Chondrocyte (in vitro differentiated cells): Measurements from ENCODE around the gene ALDH7A1. TPM values are rescaled to one million over a fixed set of nuclear protein-coding genes. Genes with fewer than 3 reads are reported as not detected.

Experiments used
- DNase-seq: peaks from one replicate; pipeline ENCODE4 v3.0.0; 2021; ENCODE audit warnings: mixed read lengths, low spot score
- H3K27ac Mint-ChIP-seq: one replicate; pipeline ENCODE4 v1.8.0; 2021; ENCODE audit warnings: mild to moderate bottlenecking, moderate library complexity, mixed read lengths; ENCODE audit not compliant: unreplicated experiment
- H3K27me3 Mint-ChIP-seq: 2 replicates; pipeline ENCODE4 v1.8.0; 2021; ENCODE audit warnings: low read depth, mixed read lengths
- H3K36me3 Mint-ChIP-seq: 2 replicates; pipeline ENCODE4 v1.8.0; 2021; ENCODE audit warnings: low read depth, mixed read lengths
- H3K4me1 Mint-ChIP-seq: 2 replicates; pipeline ENCODE4 v1.8.0; 2021; ENCODE audit warnings: low read depth, mild to moderate bottlenecking, mixed read lengths
- H3K4me3 Mint-ChIP-seq: one replicate; pipeline ENCODE4 v1.8.0; 2021; ENCODE audit warnings: mild to moderate bottlenecking, moderate library complexity, mixed read lengths; ENCODE audit not compliant: unreplicated experiment
- H3K9me3 Mint-ChIP-seq: 2 replicates; pipeline ENCODE4 v1.8.0; 2021; ENCODE audit warnings: low read depth, mixed read lengths
- CTCF ChIP-seq: fragments of 200-600 bp; sonication (generic); IDR thresholded peaks from 2 replicates; pipeline ENCODE4 v1.5.0; 2021; ENCODE audit warnings: antibody characterized with exemption, mild to moderate bottlenecking, moderate library complexity
- total RNA-seq: library from RNA; stranded (reverse); gene quantifications from 3 replicates; pipeline ENCODE4 v1.2.1, GENCODE V29; 2021

The ALDH7A1 gene
- total RNA-seq, 1 donor from 2014 or later = 54.0 TPM

- H3K4me1 Mint-ChIP-seq = no peaks in the 10 kb centered on the region
- H3K4me3 Mint-ChIP-seq = no peak overlapping the region
- peaks cover 32% of the 10 kb centered on the region for H3K36me3 Mint-ChIP-seq
- no peaks in the 10 kb centered on the region for H3K9me3 Mint-ChIP-seq
- no peak for DNase-seq
- H3K27ac Mint-ChIP-seq = no peak overlapping the region
- no peaks in the 10 kb centered on the region for H3K27me3 Mint-ChIP-seq
- TF ChIP-seq CTCF = no peak
Observed at GRCh38 chr5:126579716-126580115, 15.3 kb downstream of the ALDH7A1 start.

GRCh38 chr5:126577415-126577814 lies 17.6 kb downstream of the ALDH7A1 start:
- H3K4me3 Mint-ChIP-seq = no peak overlapping the region
- H3K9me3 Mint-ChIP-seq = no peaks in the 10 kb centered on the region
- H3K4me1 Mint-ChIP-seq = no peaks in the 10 kb centered on the region
- H3K27me3 Mint-ChIP-seq = no peaks in the 10 kb centered on the region
- H3K36me3 Mint-ChIP-seq = peaks cover 23% of the 10 kb centered on the region
- no peak overlapping the region for H3K27ac Mint-ChIP-seq
- TF ChIP-seq CTCF = no peak
- DNase-seq = no peak

- no peaks in the 10 kb centered on the region for H3K9me3 Mint-ChIP-seq
- H3K4me1 Mint-ChIP-seq = no peaks in the 10 kb centered on the region
- no peak for TF ChIP-seq CTCF
- no peak overlapping the region for H3K27ac Mint-ChIP-seq
- no peaks in the 10 kb centered on the region for H3K27me3 Mint-ChIP-seq
- peaks cover 26% of the 10 kb centered on the region for H3K36me3 Mint-ChIP-seq
- DNase-seq = no peak
- H3K4me3 Mint-ChIP-seq = no peak overlapping the region
Observed at GRCh38 chr5:126576974-126577373, 18.0 kb downstream of the ALDH7A1 start.

GRCh38 chr5:126575644-126576043 lies 19.4 kb downstream of the ALDH7A1 start:
- no peak for TF ChIP-seq CTCF
- H3K27me3 Mint-ChIP-seq = no peaks in the 10 kb centered on the region
- H3K9me3 Mint-ChIP-seq = no peaks in the 10 kb centered on the region
- H3K4me3 Mint-ChIP-seq = no peak overlapping the region
- no peak for DNase-seq
- H3K36me3 Mint-ChIP-seq = peaks cover 23% of the 10 kb centered on the region
- H3K4me1 Mint-ChIP-seq = no peaks in the 10 kb centered on the region
- H3K27ac Mint-ChIP-seq = no peak overlapping the region

GRCh38 chr5:126568206-126568755 lies 26.7 kb downstream of the ALDH7A1 start:
- no peak for TF ChIP-seq CTCF
- H3K36me3 Mint-ChIP-seq = peaks cover 27% of the 10 kb centered on the region
- no peak for DNase-seq
- H3K4me1 Mint-ChIP-seq = no peaks in the 10 kb centered on the region
- no peak overlapping the region for H3K4me3 Mint-ChIP-seq
- H3K9me3 Mint-ChIP-seq = no peaks in the 10 kb centered on the region
- H3K27ac Mint-ChIP-seq = no peak overlapping the region
- no peaks in the 10 kb centered on the region for H3K27me3 Mint-ChIP-seq
